Spinal cord (tissue), 10 donors: Measurements from ENCODE around the gene NLGN3. TPM values are rescaled to one million over a fixed set of nuclear protein-coding genes. Genes with fewer than 3 reads are reported as not detected.
A peak's percentile ranks its signal among the peaks of the same experiment; 100 is the strongest.

Experiments
- DNase-seq, 6 donors: peaks; one replicate each; pipeline versions ENCODE4 v3.0.0 to v3.0.0-alpha.2; 2013 to 2015; ENCODE audit warnings: low spot score in 6 of 6, low read depth in 4 of 6
- H3K27ac ChIP-seq: one replicate; pipeline ENCODE4 v1.5.1; 2013; ENCODE audit warnings: low read depth, low read length, control low read depth
- H3K27me3 ChIP-seq: one replicate; pipeline ENCODE4 v1.6.1; 2013; ENCODE audit warnings: low read length; ENCODE audit not compliant: control insufficient read depth, insufficient read depth
- H3K36me3 ChIP-seq: one replicate; pipeline ENCODE4 v1.6.1; 2013; ENCODE audit warnings: low read length; ENCODE audit not compliant: control insufficient read depth, insufficient read depth
- H3K4me1 ChIP-seq: one replicate; pipeline ENCODE4 v1.6.1; 2013; ENCODE audit warnings: low read length; ENCODE audit not compliant: control insufficient read depth, insufficient read depth
- H3K4me3 ChIP-seq: one replicate; pipeline ENCODE4 v1.5.1; 2013; ENCODE audit warnings: low read depth, low read length, control low read depth
- H3K9me3 ChIP-seq: one replicate; pipeline ENCODE4 v1.6.1; 2013; ENCODE audit warnings: low read length; ENCODE audit not compliant: control insufficient read depth, insufficient read depth
- WGBS: methylation state at CpG from one replicate; pipeline ENCODE4 v1.1.5; 2013; ENCODE audit warnings: missing lambda C conversion rate; ENCODE audit not compliant: insufficient coverage; 5-methylcytosine and 5-hydroxymethylcytosine counted together
- polyA plus RNA-seq, 2 donors: library from polyadenylated mRNA; unstranded; fragments of 120-200 nt; gene quantifications; one replicate each; pipeline ENCODE4 v1.2.1, GENCODE V29; 2013; ENCODE audit not compliant: insufficient read length in 2 of 2
- total RNA-seq, 2 donors: library from RNA; depleted of rRNA in 1 of 2; stranded (reverse); fragments of 120-200 nt in 1 of 2; fragments of >200 nt in 1 of 2; gene quantifications; one replicate each; pipeline versions ENCODE4 v1.2.3 to v1.2.4, GENCODE V29; 2013 to 2014
- donor health status: healthy.

Gene NLGN3
- total and polyA plus RNA-seq, 4 donors, result 31.2 to 148 (median 80.5) TPM

- no peak overlapping the region for H3K27ac ChIP-seq
- 55% methylated on average over 24 of the region's 28 CpGs for WGBS
- H3K4me3 ChIP-seq, result peak overlapping the region; percentile 71
- DNase-seq, result peak in 2 of 6 donors; percentile 8 to 21
- H3K27me3 ChIP-seq, result no peaks in the 10 kb centered on the region
- H3K4me1 ChIP-seq, result peaks cover 37% of the 10 kb centered on the region
- H3K36me3 ChIP-seq, result peaks cover 20% of the 10 kb centered on the region
- no peaks in the 10 kb centered on the region for H3K9me3 ChIP-seq
Observed at GRCh38 chrX:71147496-71148277, 3.0 kb downstream of the NLGN3 start.

GRCh38 chrX:71148278-71148663, 3.6 kb downstream of the NLGN3 start:
- no peak for DNase-seq
- WGBS, result no CpG with 5 or more reads among the region's 8 CpGs
- H3K27me3 ChIP-seq, result no peaks in the 10 kb centered on the region
- H3K27ac ChIP-seq, result no peak overlapping the region
- H3K4me3 ChIP-seq, result no peak overlapping the region
- no peaks in the 10 kb centered on the region for H3K9me3 ChIP-seq
- H3K36me3 ChIP-seq, result peaks cover 25% of the 10 kb centered on the region
- peaks cover 34% of the 10 kb centered on the region for H3K4me1 ChIP-seq

- no peaks in the 10 kb centered on the region for H3K27me3 ChIP-seq
- H3K4me3 ChIP-seq, result no peak overlapping the region
- H3K4me1 ChIP-seq, result peaks cover 23% of the 10 kb centered on the region
- DNase-seq, result no peak
- 64% methylated on average over 7 of the region's 7 CpGs for WGBS
- H3K27ac ChIP-seq, result no peak overlapping the region
- peaks cover 52% of the 10 kb centered on the region for H3K36me3 ChIP-seq
- H3K9me3 ChIP-seq, result no peaks in the 10 kb centered on the region
Observed at GRCh38 chrX:71151366-71151765, 6.7 kb downstream of the NLGN3 start.

DNA sequence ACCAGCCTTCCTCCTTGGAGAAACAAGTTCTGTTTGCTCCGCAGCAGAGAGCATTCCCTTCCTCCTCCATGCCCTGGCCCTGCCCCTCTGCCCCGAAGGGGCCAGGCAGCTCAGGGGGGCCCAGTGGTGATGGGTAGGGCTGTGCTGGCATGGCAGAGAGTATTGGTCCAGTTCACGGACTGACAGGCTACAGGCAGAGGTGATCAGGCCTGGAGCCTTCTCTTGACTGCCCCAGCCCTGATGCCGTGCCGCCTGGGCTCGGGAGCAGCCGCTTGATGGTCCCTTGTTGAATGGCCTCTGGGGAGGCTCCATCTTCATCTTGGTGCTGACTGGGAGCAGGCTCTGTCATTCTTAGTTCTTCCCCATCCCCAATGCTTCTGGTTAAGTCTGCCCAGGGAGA, 9.6 kb downstream of the NLGN3 start:
- no peak for DNase-seq
- no peak overlapping the region for H3K4me3 ChIP-seq
- H3K36me3 ChIP-seq, result peaks cover 48% of the 10 kb centered on the region
- no peaks in the 10 kb centered on the region for H3K9me3 ChIP-seq
- H3K27ac ChIP-seq, result no peak overlapping the region
- 88% methylated on average over 6 of the region's 7 CpGs for WGBS
- no peaks in the 10 kb centered on the region for H3K27me3 ChIP-seq
- no peaks in the 10 kb centered on the region for H3K4me1 ChIP-seq

GRCh38 chrX:71154641-71155040, 10.0 kb downstream of the NLGN3 start:
- Histone ChIP-seq H3K4me3 (no peak overlapping the region), H3K9me3 (no peaks in the 10 kb centered on the region), H3K27me3 (no peaks in the 10 kb centered on the region), H3K4me1 (no peaks in the 10 kb centered on the region), H3K36me3 (peaks cover 48% of the 10 kb centered on the region), H3K27ac (no peak overlapping the region)
- WGBS, result 55% methylated on average over 3 of the region's 3 CpGs
- no peak for DNase-seq

GRCh38 chrX:71158603-71159002, 14.0 kb downstream of the NLGN3 start:
- Histone ChIP-seq H3K4me3 (no peak overlapping the region), H3K27me3 (no peaks in the 10 kb centered on the region), H3K36me3 (peaks cover 34% of the 10 kb centered on the region), H3K27ac (no peak overlapping the region), H3K4me1 (no peaks in the 10 kb centered on the region), H3K9me3 (no peaks in the 10 kb centered on the region)
- WGBS, result 87% methylated on average over 6 of the region's 6 CpGs
- DNase-seq, result no peak

GRCh38 chrX:71159335-71159734, 14.7 kb downstream of the NLGN3 start:
- DNase-seq, result no peak
- H3K27me3 ChIP-seq, result no peaks in the 10 kb centered on the region
- no peaks in the 10 kb centered on the region for H3K4me1 ChIP-seq
- no peak overlapping the region for H3K27ac ChIP-seq
- peaks cover 35% of the 10 kb centered on the region for H3K36me3 ChIP-seq
- WGBS, result 87% methylated on average over 2 of the region's 5 CpGs
- no peak overlapping the region for H3K4me3 ChIP-seq
- no peaks in the 10 kb centered on the region for H3K9me3 ChIP-seq

DNA sequence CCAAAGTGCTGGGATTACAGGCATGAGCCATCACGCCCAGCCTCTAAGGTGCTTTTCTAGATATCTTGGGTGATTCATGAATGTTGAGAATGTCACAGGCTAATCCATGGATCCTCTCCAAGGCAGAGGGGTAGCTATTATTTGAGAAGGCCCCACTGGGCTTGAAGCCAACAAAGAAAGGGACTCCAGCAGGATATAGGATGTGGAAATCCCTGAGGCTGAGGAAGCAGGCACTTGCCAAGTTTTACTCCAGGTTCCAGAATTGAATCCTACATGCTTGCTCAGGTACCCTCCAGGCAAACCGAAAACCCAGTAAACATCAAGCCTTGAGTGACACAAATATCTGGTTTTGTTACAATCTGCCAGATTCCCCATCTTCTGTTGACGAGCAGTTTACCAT, 15.8 kb downstream of the NLGN3 start:
- H3K4me3 ChIP-seq, result no peak overlapping the region
- no peak overlapping the region for H3K27ac ChIP-seq
- no peaks in the 10 kb centered on the region for H3K27me3 ChIP-seq
- H3K36me3 ChIP-seq, result peaks cover 25% of the 10 kb centered on the region
- DNase-seq, result no peak
- 82% methylated on average over 2 of the region's 3 CpGs for WGBS
- H3K4me1 ChIP-seq, result peaks cover 3% of the 10 kb centered on the region
- H3K9me3 ChIP-seq, result no peaks in the 10 kb centered on the region

- WGBS, result 33% methylated on average over 1 of the region's 4 CpGs
- peaks cover 18% of the 10 kb centered on the region for H3K36me3 ChIP-seq
- H3K9me3 ChIP-seq, result no peaks in the 10 kb centered on the region
- H3K27me3 ChIP-seq, result no peaks in the 10 kb centered on the region
- no peak overlapping the region for H3K27ac ChIP-seq
- peak in 1 of 6 donors; percentile 26 for DNase-seq
- no peak overlapping the region for H3K4me3 ChIP-seq
- H3K4me1 ChIP-seq, result peaks cover 6% of the 10 kb centered on the region
Observed at GRCh38 chrX:71162981-71163380, 18.3 kb downstream of the NLGN3 start.

- Histone ChIP-seq H3K27ac (no peak overlapping the region), H3K36me3 (peaks cover 21% of the 10 kb centered on the region), H3K9me3 (no peaks in the 10 kb centered on the region), H3K27me3 (no peaks in the 10 kb centered on the region), H3K4me1 (peaks cover 6% of the 10 kb centered on the region), H3K4me3 (no peak overlapping the region)
- no peak for DNase-seq
- 87% methylated on average over 10 of the region's 12 CpGs for WGBS
Observed at GRCh38 chrX:71164071-71164470, 19.4 kb downstream of the NLGN3 start.
